Measurements from ENCODE around the gene ZNF669.

The ZNF669 gene

GRCh38 chr1:247107694-247108093 is 3.5 kb upstream of the ZNF669 start:
- no peak for DNase-seq (ENCODE audit: low read depth)
- H3K4me3 ChIP-seq (ENCODE audit: low read depth, low read length) = no peak overlapping the region
- TF ChIP-seq CTCF (IDR thresholded peaks at IDR 0.05; ENCODE audit: low read depth, low read length, missing control alignments) = no peak

- H3K4me3 ChIP-seq (ENCODE audit: low read depth, low read length) = no peak overlapping the region
- DNase-seq (ENCODE audit: low read depth) = no peak
- no peak for TF ChIP-seq CTCF (IDR thresholded peaks at IDR 0.05; ENCODE audit: low read depth, low read length, missing control alignments)
Observed at GRCh38 chr1:247105966-247106365, 1.8 kb upstream of the ZNF669 start.

GRCh38 chr1:247104965-247105364 is 809 bp upstream of the ZNF669 start:
- TF ChIP-seq CTCF (IDR thresholded peaks at IDR 0.05; ENCODE audit: low read depth, low read length, missing control alignments) = no peak
- H3K4me3 ChIP-seq (ENCODE audit: low read depth, low read length) = no peak overlapping the region; the same call in 1 of the 2 replicates
- no peak for DNase-seq (ENCODE audit: low read depth)

GRCh38 chr1:247102381-247102780 is 1.8 kb downstream of the ZNF669 start:
- H3K4me3 ChIP-seq (ENCODE audit: low read depth, low read length) = no peak overlapping the region
- DNase-seq (ENCODE audit: low read depth) = no peak
- no peak for TF ChIP-seq CTCF (IDR thresholded peaks at IDR 0.05; ENCODE audit: low read depth, low read length, missing control alignments)

- no peak for DNase-seq (ENCODE audit: low read depth)
- no peak overlapping the region for H3K4me3 ChIP-seq (ENCODE audit: low read depth, low read length)
- no peak for TF ChIP-seq CTCF (IDR thresholded peaks at IDR 0.05; ENCODE audit: low read depth, low read length, missing control alignments)
Observed at GRCh38 chr1:247100676-247101279, 3.4 kb downstream of the ZNF669 start.

- TF ChIP-seq CTCF (IDR thresholded peaks at IDR 0.05; ENCODE audit: low read depth, low read length, missing control alignments) = no peak
- no peak for DNase-seq (ENCODE audit: low read depth)
- H3K4me3 ChIP-seq (ENCODE audit: low read depth, low read length) = no peak overlapping the region
Observed at GRCh38 chr1:247096958-247097357, 7.2 kb downstream of the ZNF669 start.

- no peak overlapping the region for H3K4me3 ChIP-seq (ENCODE audit: low read depth, low read length)
- TF ChIP-seq CTCF (IDR thresholded peaks at IDR 0.05; ENCODE audit: low read depth, low read length, missing control alignments) = no peak
- DNase-seq (ENCODE audit: low read depth) = no peak
Observed at GRCh38 chr1:247096544-247096943, 7.6 kb downstream of the ZNF669 start.

Data from GM12864 (cell line).